HCT116 (cell line): ENCODE data around the gene DPP10. TPM values are rescaled to one million over a fixed set of nuclear protein-coding genes. Genes with fewer than 3 reads are reported as not detected.

Source experiments
- ATAC-seq: fragments of 200-7000 bp; cut with Tn5 transposase; 2 replicates; pipeline ENCODE4 v1.9.1; 2020; ENCODE audit warnings: mild to moderate bottlenecking, moderate library complexity
- BruUV-seq: library from RNA; stranded (reverse); fragments of 400-500 nt; replicated peaks from 2 replicates; lab custom pipeline; 2021; lab: Mats Ljungman, UMichigan
- CTCF ChIA-PET: fragments of 300-600 bp; sonication (Branson Sonifier 250); formaldehyde crosslinking; loops from one replicate; lab custom pipeline; 2021; ENCODE audit warnings: antibody characterized with exemption; lab: Charles Lee
- POLR2A ChIA-PET: fragments of 300-600, 350-600 bp; sonication (Branson Sonifier 250); formaldehyde crosslinking; loops from one replicate; lab custom pipeline; 2021; ENCODE audit warnings: antibody characterized with exemption; lab: Charles Lee
- RAD21 ChIA-PET, 2 experiments: fragments of 300-600 bp; sonication (Branson Sonifier 250); formaldehyde crosslinking; loops; one replicate each; lab custom pipeline; 2023; ENCODE audit warnings: low total read pairs in 2 of 2; ENCODE audit not compliant: uncharacterized antibody in 2 of 2, unreplicated experiment in 2 of 2, low non-redundant PET in 1 of 2; lab: Charles Lee
- DNase-seq: peaks from one replicate; pipeline ENCODE4 v3.0.0-alpha.2; 2010; ENCODE audit warnings: low read depth, low spot score
- H2AFZ ChIP-seq: fragments of 200-600 bp; shearing (Covaris generic), sonication (generic); 2 replicates; pipeline ENCODE4 v1.6.1; 2017; ENCODE audit warnings: low read depth, mixed run types, mixed read lengths, antibody characterized with exemption, low read length; ENCODE audit not compliant: poor library complexity, severe bottlenecking
- H3K27ac ChIP-seq: 2 replicates; pipeline ENCODE4 v1.5.1; 2012; ENCODE audit warnings: low read depth, low read length
- H3K27me3 ChIP-seq: fragments of 200-600 bp; sonication (generic); 2 replicates; pipeline ENCODE4 v1.6.1; 2016; ENCODE audit warnings: mixed run types, low read length, mixed read lengths; ENCODE audit not compliant: insufficient read depth
- H3K36me3 ChIP-seq, 2 experiments: fragments of 200-500 bp in 1 of 2; fragments of 200-600 bp in 1 of 2; sonication (Bioruptor generic) in 1 of 2; sonication (generic) in 1 of 2; 2 replicates each; pipeline versions ENCODE4 v1.5.1 to v1.6.1; 2014 to 2016; ENCODE audit warnings: low read length in 2 of 2, inconsistent platforms in 1 of 2, mixed read lengths in 1 of 2, mixed run types in 1 of 2; ENCODE audit not compliant: insufficient read depth in 2 of 2, control insufficient read depth in 1 of 2
- H3K4me1 ChIP-seq, 2 experiments: fragments of 200-600 bp in 1 of 2; sonication (generic) in 1 of 2; 2 replicates each; pipeline versions ENCODE4 v1.5.1 to v1.6.1; 2012 to 2017; ENCODE audit warnings: low read length in 2 of 2, inconsistent platforms in 1 of 2, mild to moderate bottlenecking in 1 of 2, mixed read lengths in 1 of 2, mixed run types in 1 of 2, moderate library complexity in 1 of 2; ENCODE audit not compliant: insufficient read depth in 2 of 2, control insufficient read depth in 1 of 2
- H3K4me2 ChIP-seq: fragments of 200-600 bp; sonication (generic); 2 replicates; pipeline ENCODE4 v1.6.1; 2017; ENCODE audit warnings: mixed run types, low read length, mixed read lengths
- H3K4me3 ChIP-seq, 2 experiments: fragments of 200-600 bp in 1 of 2; sonication (generic) in 1 of 2; replicated peaks in 1 of 2; 2 replicates each; pipeline ENCODE4 v1.5.1; 2011 to 2016; ENCODE audit warnings: low read length in 2 of 2, control low read depth in 1 of 2, low read depth in 1 of 2, mild to moderate bottlenecking in 1 of 2, mixed read lengths in 1 of 2, mixed run types in 1 of 2
- H3K79me2 ChIP-seq: fragments of 200-600 bp; sonication (generic); 2 replicates; pipeline ENCODE4 v1.6.1; 2017; ENCODE audit warnings: mild to moderate bottlenecking, mixed run types, low read length, moderate library complexity, mixed read lengths; ENCODE audit not compliant: insufficient read depth
- H3K9ac ChIP-seq: fragments of 200-600 bp; sonication (generic); 2 replicates; pipeline ENCODE4 v1.6.1; 2016; ENCODE audit warnings: low read length, mixed read lengths
- H3K9me2 ChIP-seq: fragments of 200-600 bp; sonication (generic), shearing (Covaris generic); 2 replicates; pipeline ENCODE4 v1.6.1; 2017; ENCODE audit warnings: mixed run types, mild to moderate bottlenecking, moderate library complexity; ENCODE audit not compliant: insufficient read depth
- H3K9me3 ChIP-seq, 2 experiments: fragments of 200-500 bp in 1 of 2; fragments of 200-600 bp in 1 of 2; sonication (Bioruptor generic) in 1 of 2; sonication (generic) in 1 of 2; 2 replicates each; pipeline ENCODE4 v1.6.1; 2014 to 2017; ENCODE audit warnings: low read length in 2 of 2, mixed read lengths in 2 of 2, inconsistent platforms in 1 of 2, low read depth in 1 of 2, mild to moderate bottlenecking in 1 of 2, mixed run types in 1 of 2, moderate library complexity in 1 of 2; ENCODE audit not compliant: control insufficient read depth in 1 of 2, insufficient read depth in 1 of 2
- H4K20me1 ChIP-seq: fragments of 200-600 bp; sonication (generic), shearing (Covaris generic); 2 replicates; pipeline ENCODE4 v1.6.1; 2017; ENCODE audit warnings: mixed run types, mild to moderate bottlenecking, moderate library complexity; ENCODE audit not compliant: insufficient read depth
- ATF3 ChIP-seq: IDR thresholded peaks from 2 replicates; pipeline ENCODE4 v1.6.1; 2012
- CBX3 ChIP-seq: IDR thresholded peaks from 2 replicates; pipeline ENCODE4 v1.6.1; 2012; ENCODE audit warnings: low read depth
- CEBPB ChIP-seq: IDR thresholded peaks from 2 replicates; pipeline ENCODE4 v1.6.1; 2012; ENCODE audit warnings: low read depth
- EGR1 ChIP-seq: IDR thresholded peaks from 2 replicates; pipeline ENCODE4 v1.6.1; 2012; ENCODE audit warnings: low read depth
- ELF1 ChIP-seq: IDR thresholded peaks from 2 replicates; pipeline ENCODE4 v1.6.1; 2012; ENCODE audit warnings: low read depth, borderline replicate concordance
- EZH2 ChIP-seq: fragments of 200-600 bp; sonication (generic); IDR thresholded peaks from 2 replicates; pipeline ENCODE4 v1.6.1; 2017; ENCODE audit warnings: antibody characterized with exemption, mixed run types
- FOSL1 ChIP-seq: IDR thresholded peaks from 2 replicates; pipeline ENCODE4 v1.6.1; 2012; ENCODE audit warnings: low read depth
- MAX ChIP-seq: IDR thresholded peaks from 2 replicates; pipeline ENCODE4 v1.6.1; 2012
- POLR2AphosphoS5 ChIP-seq: IDR thresholded peaks from 2 replicates; pipeline ENCODE4 v1.6.1; 2011; ENCODE audit warnings: mild to moderate bottlenecking, low read depth, low read length, moderate library complexity
- SIN3A ChIP-seq: IDR thresholded peaks from 2 replicates; pipeline ENCODE4 v1.6.1; 2012; ENCODE audit warnings: low read depth
- SP1 ChIP-seq: IDR thresholded peaks from 2 replicates; pipeline ENCODE4 v1.6.1; 2012; ENCODE audit warnings: low read depth
- SRF ChIP-seq: IDR thresholded peaks from 2 replicates; pipeline ENCODE4 v1.6.1; 2012; ENCODE audit warnings: low read depth
- TCF7L2 ChIP-seq: IDR thresholded peaks from 2 replicates; pipeline ENCODE4 v1.7.0; 2011; ENCODE audit warnings: borderline replicate concordance, inconsistent platforms; ENCODE audit not compliant: insufficient read depth, insufficient read length; ENCODE audit errors: extremely low read depth
- YY1 ChIP-seq: IDR thresholded peaks from 2 replicates; pipeline ENCODE4 v1.6.1; 2011; ENCODE audit warnings: low read length, low read depth, moderate library complexity, mild to moderate bottlenecking; ENCODE audit not compliant: insufficient replicate concordance; ENCODE audit errors: extremely low read depth
- ZFX ChIP-seq: fragments of 450-650 bp; IDR thresholded peaks from 2 replicates; pipeline ENCODE4 v1.6.1; 2017
- ZNF274 ChIP-seq: fragments of 200-500 bp; sonication (Bioruptor generic); IDR thresholded peaks from 2 replicates; pipeline ENCODE4 v1.6.1; 2014; ENCODE audit warnings: mild to moderate bottlenecking, low read depth, low read length, inconsistent platforms
- intact Hi-C: fragments of 100-400 bp; cut with micrococcal nuclease; formaldehyde crosslinking; loops from 2 replicates; pipeline ENCODE4 v1.10.0; 2022
- total RNA-seq: library from RNA; stranded (reverse); gene quantifications from one replicate; pipeline ENCODE4 v1.2.1, GENCODE V29; 2021; ENCODE audit not compliant: unreplicated experiment
- TF ChIP-seq, protein P1 (sequence below), 3 experiments: fragments of 200-600 bp in 1 of 3; sonication (generic) in 1 of 3; IDR thresholded peaks in 2 of 3; conservative IDR thresholded peaks in 1 of 3; 2 replicates each; pipeline ENCODE4 v1.5.1; 2012 to 2017; ENCODE audit warnings: low read depth in 2 of 3, low read length in 2 of 3, antibody characterized with exemption in 1 of 3, borderline replicate concordance in 1 of 3, control low read depth in 1 of 3, mild to moderate bottlenecking in 1 of 3, mixed read lengths in 1 of 3, mixed run types in 1 of 3, moderate library complexity in 1 of 3; ENCODE audit not compliant: insufficient read depth in 1 of 3
- TF ChIP-seq, protein P2 (sequence below): IDR thresholded peaks from 2 replicates; pipeline ENCODE4 v1.6.1; 2012; ENCODE audit warnings: low read depth

Gene DPP10
- total RNA-seq, 1 experiment from 2014 or later = not detected

GRCh38 chr2:115084446-115084845 lies 642.0 kb downstream of the DPP10 start:
- H3K4me1 ChIP-seq = no peaks in the 10 kb centered on the region
- peaks cover 5 to 30% of the 10 kb centered on the region in 2 experiments; a peak in 2 of 4 replicates for H3K9me3 ChIP-seq
- H3K79me2 ChIP-seq = no peaks in the 10 kb centered on the region
- DNase-seq (no peak), ATAC-seq (no peak)
- TF ChIP-seq, protein P1, sequence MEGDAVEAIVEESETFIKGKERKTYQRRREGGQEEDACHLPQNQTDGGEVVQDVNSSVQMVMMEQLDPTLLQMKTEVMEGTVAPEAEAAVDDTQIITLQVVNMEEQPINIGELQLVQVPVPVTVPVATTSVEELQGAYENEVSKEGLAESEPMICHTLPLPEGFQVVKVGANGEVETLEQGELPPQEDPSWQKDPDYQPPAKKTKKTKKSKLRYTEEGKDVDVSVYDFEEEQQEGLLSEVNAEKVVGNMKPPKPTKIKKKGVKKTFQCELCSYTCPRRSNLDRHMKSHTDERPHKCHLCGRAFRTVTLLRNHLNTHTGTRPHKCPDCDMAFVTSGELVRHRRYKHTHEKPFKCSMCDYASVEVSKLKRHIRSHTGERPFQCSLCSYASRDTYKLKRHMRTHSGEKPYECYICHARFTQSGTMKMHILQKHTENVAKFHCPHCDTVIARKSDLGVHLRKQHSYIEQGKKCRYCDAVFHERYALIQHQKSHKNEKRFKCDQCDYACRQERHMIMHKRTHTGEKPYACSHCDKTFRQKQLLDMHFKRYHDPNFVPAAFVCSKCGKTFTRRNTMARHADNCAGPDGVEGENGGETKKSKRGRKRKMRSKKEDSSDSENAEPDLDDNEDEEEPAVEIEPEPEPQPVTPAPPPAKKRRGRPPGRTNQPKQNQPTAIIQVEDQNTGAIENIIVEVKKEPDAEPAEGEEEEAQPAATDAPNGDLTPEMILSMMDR (IDR thresholded peaks at IDR 0.05 in 2 of 3, conservative IDR thresholded peaks at IDR 0.05 in 1 of 3; ENCODE audit: borderline replicate concordance in 1 of 3, insufficient read depth in 1 of 3, low read depth in 2 of 3, low read length in 2 of 3) = no peak
- no peak for TF ChIP-seq MAX
- no peak for TF ChIP-seq EGR1
- TF ChIP-seq, protein P2, sequence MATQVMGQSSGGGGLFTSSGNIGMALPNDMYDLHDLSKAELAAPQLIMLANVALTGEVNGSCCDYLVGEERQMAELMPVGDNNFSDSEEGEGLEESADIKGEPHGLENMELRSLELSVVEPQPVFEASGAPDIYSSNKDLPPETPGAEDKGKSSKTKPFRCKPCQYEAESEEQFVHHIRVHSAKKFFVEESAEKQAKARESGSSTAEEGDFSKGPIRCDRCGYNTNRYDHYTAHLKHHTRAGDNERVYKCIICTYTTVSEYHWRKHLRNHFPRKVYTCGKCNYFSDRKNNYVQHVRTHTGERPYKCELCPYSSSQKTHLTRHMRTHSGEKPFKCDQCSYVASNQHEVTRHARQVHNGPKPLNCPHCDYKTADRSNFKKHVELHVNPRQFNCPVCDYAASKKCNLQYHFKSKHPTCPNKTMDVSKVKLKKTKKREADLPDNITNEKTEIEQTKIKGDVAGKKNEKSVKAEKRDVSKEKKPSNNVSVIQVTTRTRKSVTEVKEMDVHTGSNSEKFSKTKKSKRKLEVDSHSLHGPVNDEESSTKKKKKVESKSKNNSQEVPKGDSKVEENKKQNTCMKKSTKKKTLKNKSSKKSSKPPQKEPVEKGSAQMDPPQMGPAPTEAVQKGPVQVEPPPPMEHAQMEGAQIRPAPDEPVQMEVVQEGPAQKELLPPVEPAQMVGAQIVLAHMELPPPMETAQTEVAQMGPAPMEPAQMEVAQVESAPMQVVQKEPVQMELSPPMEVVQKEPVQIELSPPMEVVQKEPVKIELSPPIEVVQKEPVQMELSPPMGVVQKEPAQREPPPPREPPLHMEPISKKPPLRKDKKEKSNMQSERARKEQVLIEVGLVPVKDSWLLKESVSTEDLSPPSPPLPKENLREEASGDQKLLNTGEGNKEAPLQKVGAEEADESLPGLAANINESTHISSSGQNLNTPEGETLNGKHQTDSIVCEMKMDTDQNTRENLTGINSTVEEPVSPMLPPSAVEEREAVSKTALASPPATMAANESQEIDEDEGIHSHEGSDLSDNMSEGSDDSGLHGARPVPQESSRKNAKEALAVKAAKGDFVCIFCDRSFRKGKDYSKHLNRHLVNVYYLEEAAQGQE = no peak
- no peak for TF ChIP-seq SRF
- TF ChIP-seq CBX3 = no peak
- no peak for TF ChIP-seq YY1
- TF ChIP-seq SP1 = no peak
- TF ChIP-seq FOSL1 = no peak
- no peak for TF ChIP-seq EZH2
- TF ChIP-seq CEBPB = no peak
- TF ChIP-seq SIN3A = no peak
- no peak for TF ChIP-seq ZFX
- no peak for TF ChIP-seq TCF7L2
- TF ChIP-seq ELF1 = no peak
- no peak for TF ChIP-seq ZNF274
- no peak for TF ChIP-seq ATF3
- TF ChIP-seq POLR2AphosphoS5 = no peak
- ChIA-PET RAD21 (no interaction called here), POLR2A (no interaction called here), CTCF (no interaction called here)
- BruUV-seq = no TSS peak
- intact Hi-C loops = loop anchor here (10.0 kb wide), 1 partner anchor 590 kb away; no protein-coding TSS in a partner anchor
- H3K9me2 ChIP-seq = no peaks in the 10 kb centered on the region
- no peaks in the 10 kb centered on the region for H4K20me1 ChIP-seq
- no peak overlapping the region for H3K27ac ChIP-seq
- no peak overlapping the region for H3K4me2 ChIP-seq
- no peak overlapping the region for H3K4me3 ChIP-seq
- no peaks in the 10 kb centered on the region for H3K27me3 ChIP-seq
- no peak overlapping the region for H2AFZ ChIP-seq
- H3K9ac ChIP-seq = no peak overlapping the region
- H3K36me3 ChIP-seq = no peaks in the 10 kb centered on the region
